OCI-LY3 (cell line): Measurements from ENCODE around the gene FMN1.
A peak's percentile ranks its signal among the peaks of the same experiment; 100 is the strongest.

Experiments used
- H2AFZ ChIP-seq: fragments of 200-600, 300-600 bp; shearing (Covaris generic); 2 replicates; pipeline ENCODE4 v1.6.0; 2014; ENCODE audit warnings: antibody characterized with exemption, low read depth, low read length
- H3K27ac ChIP-seq: fragments of 200-600, 300-600 bp; sonication (generic); 2 replicates; pipeline ENCODE4 v1.5.1; 2014; ENCODE audit warnings: mild to moderate bottlenecking, low read length, moderate library complexity, mixed read lengths
- H3K27me3 ChIP-seq: fragments of 200-600, 300-600 bp; sonication (generic); 2 replicates; pipeline ENCODE4 v1.6.1; 2014; ENCODE audit warnings: low read depth, low read length, mixed read lengths
- H3K36me3 ChIP-seq: fragments of 200-600, 300-600 bp; sonication (generic); replicated peaks from 2 replicates; pipeline ENCODE3; 2014; ENCODE audit warnings: low read depth, low read length, mixed read lengths
- H3K4me1 ChIP-seq: fragments of 300-600, 200-600 bp; sonication (generic); 2 replicates; pipeline ENCODE4 v1.6.1; 2014; ENCODE audit warnings: low read length, mixed read lengths
- H3K4me2 ChIP-seq: fragments of 200-600, 300-600 bp; sonication (generic); 2 replicates; pipeline ENCODE4 v1.6.1; 2014; ENCODE audit warnings: low read length, mixed read lengths
- H3K4me3 ChIP-seq: fragments of 300-600, 200-600 bp; sonication (generic); 2 replicates; pipeline ENCODE4 v1.5.1; 2014; ENCODE audit warnings: antibody characterized with exemption, mild to moderate bottlenecking, low read length, moderate library complexity
- H3K79me2 ChIP-seq: fragments of 300-600, 200-600 bp; shearing (Covaris generic); 2 replicates; pipeline ENCODE4 v1.6.1; 2014; ENCODE audit warnings: mild to moderate bottlenecking, low read length, mixed read lengths
- H3K9ac ChIP-seq: fragments of 300-600, 200-600 bp; shearing (Covaris generic); 2 replicates; pipeline ENCODE4 v1.6.0; 2014; ENCODE audit warnings: mild to moderate bottlenecking, low read length, moderate library complexity
- H3K9me3 ChIP-seq: fragments of 200-600, 300-600 bp; shearing (Covaris generic); 2 replicates; pipeline ENCODE4 v1.6.1; 2014; ENCODE audit warnings: low read length, mixed read lengths; ENCODE audit not compliant: insufficient read depth
- H4K20me1 ChIP-seq: fragments of 200-600, 300-600 bp; sonication (generic); 2 replicates; pipeline ENCODE4 v1.6.1; 2016; ENCODE audit warnings: low read length, mixed read lengths; ENCODE audit not compliant: insufficient read depth
- EZH2phosphoT487 ChIP-seq: fragments of 200-600 bp; shearing (Covaris generic); IDR thresholded peaks from 2 replicates; pipeline ENCODE4 v1.6.1; 2018; ENCODE audit warnings: antibody characterized with exemption, mixed run types, low read depth
- TF ChIP-seq, protein P1 (sequence below): fragments of 200-600, 300-600 bp; sonication (generic); IDR thresholded peaks from 2 replicates; pipeline ENCODE4 v1.5.1; 2014; ENCODE audit warnings: antibody characterized with exemption, low read length, low read depth

FMN1 gene

GRCh38 chr15:32838820-32839219, 355.7 kb downstream of the FMN1 start:
- peaks cover 72% of the 10 kb centered on the region for H3K27me3 ChIP-seq
- TF ChIP-seq EZH2phosphoT487 = no peak
- TF ChIP-seq, protein P1, sequence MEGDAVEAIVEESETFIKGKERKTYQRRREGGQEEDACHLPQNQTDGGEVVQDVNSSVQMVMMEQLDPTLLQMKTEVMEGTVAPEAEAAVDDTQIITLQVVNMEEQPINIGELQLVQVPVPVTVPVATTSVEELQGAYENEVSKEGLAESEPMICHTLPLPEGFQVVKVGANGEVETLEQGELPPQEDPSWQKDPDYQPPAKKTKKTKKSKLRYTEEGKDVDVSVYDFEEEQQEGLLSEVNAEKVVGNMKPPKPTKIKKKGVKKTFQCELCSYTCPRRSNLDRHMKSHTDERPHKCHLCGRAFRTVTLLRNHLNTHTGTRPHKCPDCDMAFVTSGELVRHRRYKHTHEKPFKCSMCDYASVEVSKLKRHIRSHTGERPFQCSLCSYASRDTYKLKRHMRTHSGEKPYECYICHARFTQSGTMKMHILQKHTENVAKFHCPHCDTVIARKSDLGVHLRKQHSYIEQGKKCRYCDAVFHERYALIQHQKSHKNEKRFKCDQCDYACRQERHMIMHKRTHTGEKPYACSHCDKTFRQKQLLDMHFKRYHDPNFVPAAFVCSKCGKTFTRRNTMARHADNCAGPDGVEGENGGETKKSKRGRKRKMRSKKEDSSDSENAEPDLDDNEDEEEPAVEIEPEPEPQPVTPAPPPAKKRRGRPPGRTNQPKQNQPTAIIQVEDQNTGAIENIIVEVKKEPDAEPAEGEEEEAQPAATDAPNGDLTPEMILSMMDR = no peak
- no peaks in the 10 kb centered on the region for H3K9me3 ChIP-seq
- no peak overlapping the region for H3K4me3 ChIP-seq
- H3K27ac ChIP-seq = no peak overlapping the region
- no peaks in the 10 kb centered on the region for H3K36me3 ChIP-seq
- H3K9ac ChIP-seq = no peak overlapping the region
- H2AFZ ChIP-seq = no peak overlapping the region
- H4K20me1 ChIP-seq = peaks cover 2% of the 10 kb centered on the region; the same call in 1 of the 2 replicates
- H3K79me2 ChIP-seq = no peaks in the 10 kb centered on the region
- peaks cover 19% of the 10 kb centered on the region for H3K4me1 ChIP-seq
- no peak overlapping the region for H3K4me2 ChIP-seq

DNA sequence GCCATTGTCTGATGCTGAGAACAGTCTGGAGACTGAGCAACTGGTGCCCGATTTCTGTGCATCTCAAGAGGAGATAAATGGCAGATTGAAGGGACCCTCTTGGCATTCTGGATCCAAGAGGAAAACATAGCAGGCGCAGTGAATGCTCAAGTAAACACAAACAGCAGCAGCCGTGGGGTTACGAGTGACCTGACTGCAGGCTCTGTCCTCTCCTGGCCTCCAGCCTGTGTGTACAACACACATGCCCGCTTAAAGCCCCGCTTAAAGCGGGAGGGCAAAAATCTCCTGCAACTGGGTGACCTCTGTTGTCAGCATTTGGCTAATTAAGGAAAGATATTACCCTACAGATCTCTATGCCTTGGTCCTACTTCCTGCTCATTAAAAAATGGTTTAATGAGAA, 356.2 kb downstream of the FMN1 start:
- H3K4me3 ChIP-seq = no peak overlapping the region
- H4K20me1 ChIP-seq = peaks cover 3% of the 10 kb centered on the region; the same call in 1 of the 2 replicates
- H3K27ac ChIP-seq = no peak overlapping the region
- H3K36me3 ChIP-seq = no peaks in the 10 kb centered on the region
- H3K4me1 ChIP-seq = peaks cover 19% of the 10 kb centered on the region
- H3K9ac ChIP-seq = no peak overlapping the region
- H2AFZ ChIP-seq = no peak overlapping the region
- H3K9me3 ChIP-seq = no peaks in the 10 kb centered on the region
- H3K79me2 ChIP-seq = no peaks in the 10 kb centered on the region
- no peak for TF ChIP-seq EZH2phosphoT487
- TF ChIP-seq, protein P1 = no peak
- peaks cover 72% of the 10 kb centered on the region for H3K27me3 ChIP-seq
- H3K4me2 ChIP-seq = no peak overlapping the region

DNA sequence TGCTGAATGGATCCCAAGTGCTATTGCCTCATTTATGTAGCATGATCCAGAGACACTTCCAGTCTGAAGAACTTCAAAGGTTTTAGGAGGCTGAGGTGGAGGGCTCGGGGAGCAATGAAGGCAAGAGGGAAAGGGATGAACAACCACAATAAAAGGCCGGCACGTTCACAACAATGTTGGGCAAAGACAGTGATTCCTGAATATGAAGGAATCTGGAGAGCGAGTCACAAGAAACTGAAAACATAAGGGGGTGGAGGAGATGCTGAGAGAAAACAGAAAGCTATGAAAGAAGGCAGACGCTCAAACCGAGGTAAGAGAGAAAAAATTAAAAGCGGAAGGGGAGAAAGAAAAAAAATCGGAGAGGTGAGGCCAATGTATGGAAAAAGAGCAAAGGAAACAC, 356.6 kb downstream of the FMN1 start:
- no peak overlapping the region for H2AFZ ChIP-seq
- peaks cover 3% of the 10 kb centered on the region; the same call in 1 of the 2 replicates for H4K20me1 ChIP-seq
- no peak overlapping the region for H3K4me2 ChIP-seq
- H3K9me3 ChIP-seq = no peaks in the 10 kb centered on the region
- H3K4me1 ChIP-seq = peaks cover 21% of the 10 kb centered on the region
- H3K27ac ChIP-seq = no peak overlapping the region
- H3K9ac ChIP-seq = no peak overlapping the region
- H3K27me3 ChIP-seq = peaks cover 72% of the 10 kb centered on the region
- H3K79me2 ChIP-seq = no peaks in the 10 kb centered on the region
- TF ChIP-seq EZH2phosphoT487 = no peak
- TF ChIP-seq, protein P1 = no peak
- no peaks in the 10 kb centered on the region for H3K36me3 ChIP-seq
- no peak overlapping the region for H3K4me3 ChIP-seq

DNA sequence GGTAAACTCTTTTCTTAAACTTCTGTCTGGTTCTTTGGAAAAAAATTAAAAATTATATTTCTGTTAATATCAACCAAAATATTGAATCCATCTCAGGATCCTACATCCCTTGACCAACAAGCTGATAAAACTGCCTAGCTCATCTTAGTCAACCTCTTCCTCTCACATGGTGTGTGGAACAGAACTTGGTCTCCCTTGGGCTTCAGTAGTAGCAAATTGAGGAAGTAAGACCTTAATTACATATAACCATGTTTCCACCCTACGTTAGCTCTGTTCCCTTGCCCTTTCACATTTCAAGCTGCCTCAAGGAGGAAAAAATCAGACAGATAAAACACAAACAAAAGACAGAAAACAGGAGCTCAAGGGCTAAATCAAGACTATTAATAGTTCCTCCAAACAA, 360.4 kb downstream of the FMN1 start:
- peak overlapping the region; percentile 37; the same call in 1 of the 2 replicates for H3K4me3 ChIP-seq
- H3K27ac ChIP-seq = no peak overlapping the region
- no peaks in the 10 kb centered on the region for H3K9me3 ChIP-seq
- H3K9ac ChIP-seq = no peak overlapping the region; the same call in 1 of the 2 replicates
- H3K79me2 ChIP-seq = no peaks in the 10 kb centered on the region
- peak overlapping the region; percentile 62 for H3K4me2 ChIP-seq
- H3K27me3 ChIP-seq = peaks cover 71% of the 10 kb centered on the region
- no peak overlapping the region for H2AFZ ChIP-seq
- H4K20me1 ChIP-seq = peaks cover 7% of the 10 kb centered on the region; the same call in 1 of the 2 replicates
- TF ChIP-seq, protein P1 = no peak
- no peak for TF ChIP-seq EZH2phosphoT487
- H3K4me1 ChIP-seq = peaks cover 22% of the 10 kb centered on the region
- H3K36me3 ChIP-seq = no peaks in the 10 kb centered on the region
